K562 (cell line): ENCODE data around the gene NUDT22. TPM values are rescaled to one million over a fixed set of nuclear protein-coding genes. Genes with fewer than 3 reads are reported as not detected.

Experiments
- COPS2 ChIP-seq: fragments of 450-650 bp; conservative IDR thresholded peaks from 2 replicates; pipeline ENCODE4 v1.6.1; 2016; ENCODE audit warnings: mild to moderate bottlenecking, moderate library complexity
- HMGN3 ChIP-seq: IDR thresholded peaks from 2 replicates; pipeline ENCODE4 v1.6.1; 2011; ENCODE audit warnings: borderline replicate concordance, low read depth, mild to moderate bottlenecking, mixed read lengths, low read length; ENCODE audit not compliant: insufficient read length; ENCODE audit errors: extremely low read depth
- HOXB6 ChIP-seq: fragments of 250-450 bp; sonication (Bioruptor Pico); IDR thresholded peaks from 2 replicates; pipeline ENCODE4 v1.5.1; 2022; ENCODE audit warnings: mild to moderate bottlenecking, borderline replicate concordance
- ILK ChIP-seq: fragments of 450-650 bp; IDR thresholded peaks from 2 replicates; pipeline ENCODE4 v1.6.1; 2016; ENCODE audit warnings: missing genetic modification characterization, low read depth, mild to moderate bottlenecking, missing compliant biosample characterization, moderate library complexity, borderline replicate concordance
- LCOR ChIP-seq: sonication (generic); formaldehyde crosslinking; IDR thresholded peaks from 2 replicates; pipeline ENCODE4 v1.8.0; 2022; ENCODE audit warnings: mild to moderate bottlenecking, missing genetic modification reagents
- MAZ ChIP-seq, 2 experiments: fragments of 450-650 bp in 1 of 2; sonication (generic) in 1 of 2; formaldehyde crosslinking; IDR thresholded peaks in 1 of 2; conservative IDR thresholded peaks in 1 of 2; 2 replicates each; pipeline versions ENCODE4 v1.4.0 to v1.5.0; 2020; ENCODE audit warnings: mild to moderate bottlenecking in 1 of 2, missing genetic modification reagents in 1 of 2
- POLR2A ChIP-seq: fragments of 450-650 bp; conservative IDR thresholded peaks from 2 replicates; pipeline ENCODE4 v1.6.1; 2016
- POLR2AphosphoS5 ChIP-seq: IDR thresholded peaks from 2 replicates; pipeline ENCODE4 v1.6.1; 2011; ENCODE audit warnings: mild to moderate bottlenecking, low read depth, low read length, moderate library complexity; ENCODE audit not compliant: control insufficient read depth, insufficient read depth
- RBM17 ChIP-seq: fragments of 200-400 bp; formaldehyde crosslinking; IDR thresholded peaks from 2 replicates; pipeline ENCODE4 v1.6.1; 2017; ENCODE audit warnings: low read depth, mild to moderate bottlenecking, low read length, borderline replicate concordance
- SAFB ChIP-seq: fragments of 200-400 bp; formaldehyde crosslinking; IDR thresholded peaks from 2 replicates; pipeline ENCODE4 v1.6.1; 2017; ENCODE audit warnings: low read depth, low read length, borderline replicate concordance
- SMAD1 ChIP-seq: fragments of 150-350 bp; IDR thresholded peaks from 2 replicates; pipeline ENCODE4 v1.6.1; 2014; ENCODE audit warnings: low read length, low read depth; ENCODE audit not compliant: partially characterized antibody
- TFAP4 ChIP-seq: sonication (generic); formaldehyde crosslinking; IDR thresholded peaks from 2 replicates; pipeline ENCODE4 v1.8.0; 2022; ENCODE audit warnings: missing genetic modification reagents, mild to moderate bottlenecking, moderate library complexity, borderline replicate concordance
- THRB ChIP-seq: fragments of 450-650 bp; formaldehyde crosslinking; conservative IDR thresholded peaks from 2 replicates; pipeline ENCODE4 v1.4.0; 2022; ENCODE audit warnings: mild to moderate bottlenecking, missing genetic modification characterization
- TRIM24 ChIP-seq, 2 experiments: fragments of 450-650 bp; IDR thresholded peaks; 2 replicates each; pipeline ENCODE4 v1.6.1; 2016
- U2AF1 ChIP-seq: fragments of 200-400 bp; formaldehyde crosslinking; optimal IDR thresholded peaks from 2 replicates; pipeline ENCODE3; 2017; ENCODE audit warnings: mild to moderate bottlenecking, low read depth, low read length, moderate library complexity
- YY1 ChIP-seq, 3 experiments: IDR thresholded peaks; 2 replicates each; pipeline ENCODE4 v1.6.1; 2011; ENCODE audit warnings: low read length in 2 of 3, mild to moderate bottlenecking in 2 of 3, moderate library complexity in 2 of 3, borderline replicate concordance in 1 of 3, control low read depth in 1 of 3, low read depth in 1 of 3; ENCODE audit not compliant: insufficient read depth in 3 of 3, insufficient replicate concordance in 2 of 3, control insufficient read depth in 1 of 3, insufficient read length in 1 of 3; ENCODE audit errors: extremely low read depth in 1 of 3
- ZBTB33 ChIP-seq: sonication (generic); formaldehyde crosslinking; IDR thresholded peaks from 2 replicates; pipeline ENCODE4 v1.8.1; 2023; ENCODE audit warnings: mild to moderate bottlenecking, missing genetic modification reagents
- ZFPM2 ChIP-seq: fragments of 250-450 bp; sonication (Bioruptor Pico); IDR thresholded peaks from 2 replicates; pipeline ENCODE4 v1.5.1; 2022; ENCODE audit warnings: mild to moderate bottlenecking
- ZHX1 ChIP-seq: fragments of 150-350 bp; conservative IDR thresholded peaks from 2 replicates; pipeline ENCODE4 v1.6.1; 2014; ENCODE audit warnings: low read length
- ZNF133 ChIP-seq: fragments of 250-450 bp; sonication (Bioruptor Pico); IDR thresholded peaks from 2 replicates; pipeline ENCODE4 v1.4.0; 2020; ENCODE audit warnings: mild to moderate bottlenecking
- polyA plus RNA-seq, 8 experiments: library from polyadenylated mRNA; depleted of rRNA in 4 of 8; stranded (reverse) in 5 of 8; unstranded in 3 of 8; fragments of >200 nt; fragmentation: Nextera tagmentation in 2 of 8; fragmentation: Illumina TruSeq in 1 of 8; extraction: Ambion mirVana in 2 of 8; extraction: Trizol in 1 of 8; gene quantifications; 2 replicates each; pipeline versions ENCODE4 v1.2.1 to v1.2.3, GENCODE V29; 2011 to 2014; ENCODE audit warnings: inconsistent platforms in 1 of 8, missing spikeins in 1 of 8
- total RNA-seq, 7 experiments: library from RNA; depleted of rRNA in 6 of 7; stranded (reverse); fragments of >200 nt in 6 of 7; fragmentation: Illumina TruSeq in 2 of 7; extraction: Trizol in 2 of 7; gene quantifications; 2 replicates each; pipeline versions ENCODE4 v1.2.1 to v1.2.3, GENCODE V29; 2011 to 2021; ENCODE audit warnings: low replicate concordance in 1 of 7

NUDT22 gene
- total and polyA plus RNA-seq, 9 of the 15 experiments (the other 6 are each of a cell fraction or from before 2014, with no cell fraction given) = 6.3 to 92.6 (median 37.4) TPM

GRCh38 chr11:64223001-64223651 lies 2.9 kb upstream of the NUDT22 start (continued):
- TF ChIP-seq THRB (CRISPR knock-in tag) (no peak), TFAP4 (0 out of 2 replicates have a peak, but pooled peaks have one; percentile 30), ZBTB33 (peak; percentile 72), LCOR (CRISPR knock-in tag) (no peak), ZHX1 (no peak), POLR2A (peak; percentile 71), ZFPM2 (CRISPR knock-in tag) (no peak), HOXB6 (CRISPR knock-in tag) (no peak), RBM17 (no peak), POLR2AphosphoS5 (0 out of 2 replicates have a peak, but pooled peaks have one; percentile 12), MAZ (CRISPR knock-in tag; conservative IDR thresholded peaks at IDR 0.05 in 1 of 2, IDR thresholded peaks at IDR 0.05 in 1 of 2) (no peak), ILK (tag) (no peak), SAFB (no peak), ZNF133 (CRISPR knock-in tag) (no peak), COPS2 (no peak), HMGN3 (peak; percentile 19), YY1 (IDR thresholded peaks at IDR 0.05; ENCODE audit: borderline replicate concordance in 1 of 3, control insufficient read depth in 1 of 3, extremely low read depth in 1 of 3, insufficient read depth in 3 of 3, insufficient read length in 1 of 3, insufficient replicate concordance in 2 of 3, low read depth in 1 of 3, low read length in 2 of 3) (no peak), TRIM24 (IDR thresholded peaks at IDR 0.05) (no peak), U2AF1 (no peak), SMAD1 (no peak)
